ENCODE data around the gene KLK15.

DNA sequence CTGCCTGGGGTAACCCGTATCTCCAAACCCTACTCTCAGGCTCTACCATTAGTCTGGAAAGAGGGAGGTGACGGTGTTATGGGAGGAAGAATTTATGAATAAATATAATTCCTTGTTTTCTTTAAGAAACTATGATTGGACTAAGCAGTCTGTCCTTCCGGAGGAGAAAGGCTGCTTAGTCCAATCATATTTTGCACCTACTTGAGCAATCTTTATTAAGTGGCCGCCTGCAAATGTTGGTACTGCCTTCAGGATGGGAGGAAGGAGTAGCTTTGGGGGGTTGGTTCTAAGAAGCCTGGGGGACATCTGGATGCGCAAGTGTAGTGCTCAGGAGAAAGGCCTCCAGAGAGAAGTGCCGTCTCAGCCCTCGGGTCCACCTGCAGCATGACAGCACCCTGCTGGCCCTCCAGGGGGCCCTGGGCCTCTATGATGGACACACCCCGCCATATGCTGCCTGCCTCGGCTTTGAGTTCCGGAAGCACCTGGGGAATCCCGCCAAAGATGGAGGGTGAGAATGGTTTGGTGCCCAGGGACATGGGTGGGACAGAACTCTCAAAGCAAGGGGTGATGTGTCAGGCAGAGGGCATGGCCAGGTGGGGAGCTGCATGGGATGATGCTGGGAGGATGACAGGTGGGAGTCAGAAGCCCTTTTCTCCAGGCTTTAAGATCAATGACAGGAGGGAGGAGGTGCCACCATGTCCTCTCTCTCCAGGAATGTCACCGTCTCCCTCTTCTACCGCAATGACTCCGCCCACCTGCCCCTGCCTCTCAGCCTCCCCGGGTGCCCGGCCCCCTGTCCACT lies 39.1 kb downstream of the KLK15 start:
- TF ChIP-seq, protein P1, sequence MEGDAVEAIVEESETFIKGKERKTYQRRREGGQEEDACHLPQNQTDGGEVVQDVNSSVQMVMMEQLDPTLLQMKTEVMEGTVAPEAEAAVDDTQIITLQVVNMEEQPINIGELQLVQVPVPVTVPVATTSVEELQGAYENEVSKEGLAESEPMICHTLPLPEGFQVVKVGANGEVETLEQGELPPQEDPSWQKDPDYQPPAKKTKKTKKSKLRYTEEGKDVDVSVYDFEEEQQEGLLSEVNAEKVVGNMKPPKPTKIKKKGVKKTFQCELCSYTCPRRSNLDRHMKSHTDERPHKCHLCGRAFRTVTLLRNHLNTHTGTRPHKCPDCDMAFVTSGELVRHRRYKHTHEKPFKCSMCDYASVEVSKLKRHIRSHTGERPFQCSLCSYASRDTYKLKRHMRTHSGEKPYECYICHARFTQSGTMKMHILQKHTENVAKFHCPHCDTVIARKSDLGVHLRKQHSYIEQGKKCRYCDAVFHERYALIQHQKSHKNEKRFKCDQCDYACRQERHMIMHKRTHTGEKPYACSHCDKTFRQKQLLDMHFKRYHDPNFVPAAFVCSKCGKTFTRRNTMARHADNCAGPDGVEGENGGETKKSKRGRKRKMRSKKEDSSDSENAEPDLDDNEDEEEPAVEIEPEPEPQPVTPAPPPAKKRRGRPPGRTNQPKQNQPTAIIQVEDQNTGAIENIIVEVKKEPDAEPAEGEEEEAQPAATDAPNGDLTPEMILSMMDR (IDR thresholded peaks at IDR 0.05; ENCODE audit: control extremely low read depth in 1 of 3, insufficient read depth in 1 of 3, low read depth in 1 of 3, low read length in 3 of 3): no peak
- TF ChIP-seq POLR2A (IDR thresholded peaks at IDR 0.05; ENCODE audit: control extremely low read depth in 1 of 2, low read depth in 2 of 2, low read length in 2 of 2): peak; percentile 64 to 80
- TF ChIP-seq JUN (IDR thresholded peaks at IDR 0.05; ENCODE audit: low read depth, low read length): no peak
- peak; percentile 26; the same call in 1 of the 2 replicates for TF ChIP-seq SP4 (IDR thresholded peaks at IDR 0.05; ENCODE audit: low read length)
- no peak for TF ChIP-seq NRF1 (IDR thresholded peaks at IDR 0.05; ENCODE audit: low read depth, low read length)
- no peak for TF ChIP-seq CEBPB (IDR thresholded peaks at IDR 0.05; ENCODE audit: low read depth, low read length)
- TF ChIP-seq RAD21 (IDR thresholded peaks at IDR 0.05 in 1 of 2, conservative IDR thresholded peaks at IDR 0.05 in 1 of 2; ENCODE audit: low read depth in 2 of 2, low read length in 2 of 2): no peak
- TF ChIP-seq SUZ12 (IDR thresholded peaks at IDR 0.05; ENCODE audit: low read length): no peak
- TF ChIP-seq, protein P2, sequence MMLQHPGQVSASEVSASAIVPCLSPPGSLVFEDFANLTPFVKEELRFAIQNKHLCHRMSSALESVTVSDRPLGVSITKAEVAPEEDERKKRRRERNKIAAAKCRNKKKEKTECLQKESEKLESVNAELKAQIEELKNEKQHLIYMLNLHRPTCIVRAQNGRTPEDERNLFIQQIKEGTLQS (IDR thresholded peaks at IDR 0.05; ENCODE audit: insufficient read depth, low read depth, low read length): no peak

Measured in H1 (cell line).